B cell (primary cell): ENCODE measurements around the gene TBC1D21.

Source experiments
- EZH2 ChIP-seq: IDR thresholded peaks from 2 replicates; pipeline ENCODE4 v1.6.1; 2012; ENCODE audit warnings: borderline replicate concordance, low read depth, mild to moderate bottlenecking, moderate library complexity, low read length; ENCODE audit not compliant: insufficient read depth, poor library complexity, severe bottlenecking
- TF ChIP-seq, protein P1 (sequence below): fragments of 200-600 bp; IDR thresholded peaks from one replicate; pipeline ENCODE4 v1.8.0; 2022; ENCODE audit warnings: antibody characterized with exemption, mild to moderate bottlenecking

DNA sequence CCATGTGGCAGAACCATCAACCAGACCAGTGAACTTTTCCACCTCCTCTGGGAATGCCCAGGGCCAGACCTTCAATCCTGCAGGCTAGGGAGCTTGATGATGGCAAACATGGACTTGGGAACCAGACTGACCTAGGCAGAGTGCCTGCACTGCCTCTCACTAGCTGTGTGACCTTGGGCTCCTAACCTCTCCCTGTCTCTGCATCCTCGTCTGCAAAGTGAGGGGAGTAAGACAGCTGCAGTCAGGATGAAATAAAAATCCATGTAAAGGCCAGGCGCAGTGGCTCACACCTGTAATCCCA is 35.4 kb downstream of the TBC1D21 start:
- TF ChIP-seq, protein P1, sequence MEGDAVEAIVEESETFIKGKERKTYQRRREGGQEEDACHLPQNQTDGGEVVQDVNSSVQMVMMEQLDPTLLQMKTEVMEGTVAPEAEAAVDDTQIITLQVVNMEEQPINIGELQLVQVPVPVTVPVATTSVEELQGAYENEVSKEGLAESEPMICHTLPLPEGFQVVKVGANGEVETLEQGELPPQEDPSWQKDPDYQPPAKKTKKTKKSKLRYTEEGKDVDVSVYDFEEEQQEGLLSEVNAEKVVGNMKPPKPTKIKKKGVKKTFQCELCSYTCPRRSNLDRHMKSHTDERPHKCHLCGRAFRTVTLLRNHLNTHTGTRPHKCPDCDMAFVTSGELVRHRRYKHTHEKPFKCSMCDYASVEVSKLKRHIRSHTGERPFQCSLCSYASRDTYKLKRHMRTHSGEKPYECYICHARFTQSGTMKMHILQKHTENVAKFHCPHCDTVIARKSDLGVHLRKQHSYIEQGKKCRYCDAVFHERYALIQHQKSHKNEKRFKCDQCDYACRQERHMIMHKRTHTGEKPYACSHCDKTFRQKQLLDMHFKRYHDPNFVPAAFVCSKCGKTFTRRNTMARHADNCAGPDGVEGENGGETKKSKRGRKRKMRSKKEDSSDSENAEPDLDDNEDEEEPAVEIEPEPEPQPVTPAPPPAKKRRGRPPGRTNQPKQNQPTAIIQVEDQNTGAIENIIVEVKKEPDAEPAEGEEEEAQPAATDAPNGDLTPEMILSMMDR, result no peak
- no peak for TF ChIP-seq EZH2
